ENCODE measurements around the gene HLF.

DNA sequence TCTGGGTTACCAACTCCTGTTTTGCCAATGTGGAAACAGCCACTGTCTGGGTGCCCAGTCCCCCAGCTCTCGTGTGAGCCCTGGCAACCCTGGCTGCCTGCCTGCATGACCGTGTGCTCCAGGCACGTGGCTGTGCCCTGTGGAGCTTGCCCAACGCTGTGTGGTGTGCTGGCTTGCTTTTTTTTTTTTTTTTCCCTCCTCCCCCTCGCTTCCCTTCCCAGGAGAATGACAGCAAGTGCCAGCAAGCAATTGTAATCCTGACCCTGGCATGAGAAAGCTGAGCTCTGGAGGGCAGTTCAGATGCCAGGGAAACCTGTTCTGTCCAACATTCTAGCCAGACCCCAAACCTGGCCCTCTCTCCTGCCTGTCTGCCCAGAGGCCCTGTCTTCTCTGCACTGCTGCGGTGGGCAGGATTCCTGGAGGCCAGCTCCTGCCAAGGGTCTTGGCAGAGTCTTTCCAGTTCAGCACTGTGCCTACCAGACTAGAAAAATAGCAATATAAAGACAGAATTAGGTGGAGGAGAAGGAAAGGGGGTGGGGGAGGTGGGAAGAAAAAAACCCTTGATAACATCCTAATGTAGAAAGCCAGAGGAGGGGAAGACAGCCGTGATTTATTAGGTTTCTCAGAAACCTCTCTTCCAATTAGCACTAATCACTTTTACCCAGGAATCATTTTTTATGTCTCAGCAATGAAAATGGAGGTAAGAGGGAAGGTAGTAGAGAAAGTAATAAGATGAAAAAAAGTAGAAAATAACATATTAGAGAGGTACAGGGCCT lies 9.0 kb downstream of the HLF start:
- TF ChIP-seq, protein P1, sequence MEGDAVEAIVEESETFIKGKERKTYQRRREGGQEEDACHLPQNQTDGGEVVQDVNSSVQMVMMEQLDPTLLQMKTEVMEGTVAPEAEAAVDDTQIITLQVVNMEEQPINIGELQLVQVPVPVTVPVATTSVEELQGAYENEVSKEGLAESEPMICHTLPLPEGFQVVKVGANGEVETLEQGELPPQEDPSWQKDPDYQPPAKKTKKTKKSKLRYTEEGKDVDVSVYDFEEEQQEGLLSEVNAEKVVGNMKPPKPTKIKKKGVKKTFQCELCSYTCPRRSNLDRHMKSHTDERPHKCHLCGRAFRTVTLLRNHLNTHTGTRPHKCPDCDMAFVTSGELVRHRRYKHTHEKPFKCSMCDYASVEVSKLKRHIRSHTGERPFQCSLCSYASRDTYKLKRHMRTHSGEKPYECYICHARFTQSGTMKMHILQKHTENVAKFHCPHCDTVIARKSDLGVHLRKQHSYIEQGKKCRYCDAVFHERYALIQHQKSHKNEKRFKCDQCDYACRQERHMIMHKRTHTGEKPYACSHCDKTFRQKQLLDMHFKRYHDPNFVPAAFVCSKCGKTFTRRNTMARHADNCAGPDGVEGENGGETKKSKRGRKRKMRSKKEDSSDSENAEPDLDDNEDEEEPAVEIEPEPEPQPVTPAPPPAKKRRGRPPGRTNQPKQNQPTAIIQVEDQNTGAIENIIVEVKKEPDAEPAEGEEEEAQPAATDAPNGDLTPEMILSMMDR (conservative IDR thresholded peaks at IDR 0.05), result no peak
- no peak for TF ChIP-seq EZH2 (IDR thresholded peaks at IDR 0.05; ENCODE audit: low read depth)

Measured in PC-9 (cell line).